Measurements from ENCODE around the gene HSPA12B. TPM values are rescaled to one million over a fixed set of nuclear protein-coding genes. Genes with fewer than 3 reads are reported as not detected.

The HSPA12B gene
- total and polyA plus RNA-seq, 2 of the 8 experiments (the other 6 are each of a cell fraction or from before 2014, with no cell fraction given): 2.2 to 4.3 TPM

DNA sequence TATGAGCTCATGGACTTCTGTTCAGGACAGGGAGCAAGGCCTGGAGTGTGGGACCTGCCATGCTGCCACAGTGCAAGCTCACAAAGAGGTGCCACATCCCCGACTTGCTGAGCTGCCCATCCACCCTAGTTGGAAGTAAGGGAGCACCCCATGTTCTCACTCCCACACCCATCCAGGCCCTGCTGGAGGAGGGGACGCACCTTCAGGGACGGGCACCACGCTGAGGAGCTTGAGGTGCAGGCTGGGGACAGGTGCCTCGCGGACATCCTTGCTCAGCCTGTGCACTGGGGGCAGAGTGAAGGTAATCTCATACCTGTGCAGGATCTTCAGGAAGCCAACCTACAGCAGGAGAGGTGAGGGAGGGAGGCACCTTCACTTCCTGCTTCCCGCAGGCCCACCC is 22.8 kb downstream of the HSPA12B start (continued):
- TF ChIP-seq PHF8 (conservative IDR thresholded peaks at IDR 0.05; ENCODE audit: low read depth, low read length) (no peak), NRF1 (IDR thresholded peaks at IDR 0.05; ENCODE audit: low read depth, low read length) (no peak), SP4 (IDR thresholded peaks at IDR 0.05; ENCODE audit: low read length) (no peak), RNF2 (IDR thresholded peaks at IDR 0.05; ENCODE audit: borderline replicate concordance, low read depth, low read length, missing control alignments, poor library complexity, severe bottlenecking) (no peak)
- TF ChIP-seq, protein P1, sequence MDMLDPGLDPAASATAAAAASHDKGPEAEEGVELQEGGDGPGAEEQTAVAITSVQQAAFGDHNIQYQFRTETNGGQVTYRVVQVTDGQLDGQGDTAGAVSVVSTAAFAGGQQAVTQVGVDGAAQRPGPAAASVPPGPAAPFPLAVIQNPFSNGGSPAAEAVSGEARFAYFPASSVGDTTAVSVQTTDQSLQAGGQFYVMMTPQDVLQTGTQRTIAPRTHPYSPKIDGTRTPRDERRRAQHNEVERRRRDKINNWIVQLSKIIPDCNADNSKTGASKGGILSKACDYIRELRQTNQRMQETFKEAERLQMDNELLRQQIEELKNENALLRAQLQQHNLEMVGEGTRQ (IDR thresholded peaks at IDR 0.05; ENCODE audit: low read length): no peak

Data from H1 (cell line).